GM13976 (cell line): ENCODE measurements around the gene CEP126.
A peak's percentile ranks its signal among the peaks of the same experiment; 100 is the strongest.

Experiments used
- DNase-seq: peaks from one replicate; pipeline ENCODE4 v3.0.0; 2012; ENCODE audit warnings: low spot score
- CTCF ChIP-seq: IDR thresholded peaks from 2 replicates; pipeline ENCODE4 v1.5.1; 2012; ENCODE audit warnings: borderline replicate concordance, mild to moderate bottlenecking; ENCODE audit not compliant: insufficient read depth; ENCODE audit errors: extremely low read depth, missing control alignments, control extremely low read depth
- in situ Hi-C: fragments of 300-500 bp; cut with MboI; formaldehyde crosslinking; loops from one replicate; pipeline ENCODE4 v1.12.0; 2022; ENCODE audit warnings: low sequenced_read_pairs, mixed read lengths, inconsistent platforms; ENCODE audit not compliant: unreplicated experiment

CEP126 gene

GRCh38 chr11:101912823-101913284 lies 2.0 kb upstream of the CEP126 start:
- DNase-seq, result no peak
- TF ChIP-seq CTCF, result no peak

GRCh38 chr11:101913656-101914055 lies 1.2 kb upstream of the CEP126 start:
- no peak for DNase-seq
- TF ChIP-seq CTCF, result no peak
- in situ Hi-C loops, result no loop called here

More at GRCh38 chr11:101912823-101913284, 2.0 kb upstream of the CEP126 start:
- in situ Hi-C loops, result no loop called here

GRCh38 chr11:101914341-101914737 lies 471 bp upstream of the CEP126 start:
- no peak for DNase-seq
- in situ Hi-C loops, result no loop called here
- no peak for TF ChIP-seq CTCF

GRCh38 chr11:101915791-101916291 lies 1.0 kb downstream of the CEP126 start:
- DNase-seq, result peak; percentile 31
- TF ChIP-seq CTCF, result no peak
- in situ Hi-C loops, result no loop called here

- no peak for TF ChIP-seq CTCF
- in situ Hi-C loops, result no loop called here
- DNase-seq, result no peak
Measured at GRCh38 chr11:101916422-101916821, 1.6 kb downstream of the CEP126 start, which contains the start of gene ANGPTL5. Gene ANGPTL5, minus strand, starts transcription at chr11:101916522. Its CDS starts 8,613 bp downstream, at chr11:101907909.

- TF ChIP-seq CTCF, result no peak
- DNase-seq, result no peak
- in situ Hi-C loops, result no loop called here
Measured at GRCh38 chr11:101917226-101917625, 2.4 kb downstream of the CEP126 start.
